GM18951 (cell line): Measurements from ENCODE around the gene TMEM164.

ENCODE experiments used
- POLR2A ChIP-seq: IDR thresholded peaks from 4 replicates; pipeline ENCODE4 v1.6.1; 2011; ENCODE audit warnings: mild to moderate bottlenecking; ENCODE audit not compliant: insufficient read length, insufficient read depth; ENCODE audit errors: extremely low read depth
- in situ Hi-C: fragments of 300-500 bp; cut with MboI; formaldehyde crosslinking; loops from one replicate; pipeline ENCODE4 v1.12.0; 2022; ENCODE audit warnings: low sequenced_read_pairs, mixed read lengths, inconsistent platforms; ENCODE audit not compliant: unreplicated experiment

The TMEM164 gene

GRCh38 chrX:109992203-109992602 is 10.7 kb upstream of the TMEM164 start:
- no peak for TF ChIP-seq POLR2A
- in situ Hi-C loops: no loop called here

- no peak for TF ChIP-seq POLR2A
- in situ Hi-C loops: no loop called here
These were observed 7.8 kb upstream of the TMEM164 start for GRCh38 chrX:109995155-109995554.

GRCh38 chrX:109997786-109998452 is 5.0 kb upstream of the TMEM164 start:
- TF ChIP-seq POLR2A: no peak
- in situ Hi-C loops: no loop called here

GRCh38 chrX:110000000-110000399 is 2.9 kb upstream of the TMEM164 start:
- in situ Hi-C loops: no loop called here
- TF ChIP-seq POLR2A: no peak

GRCh38 chrX:110000847-110001713 is 1.8 kb upstream of the TMEM164 start:
- in situ Hi-C loops: no loop called here
- no peak for TF ChIP-seq POLR2A

GRCh38 chrX:110001740-110002299 is 1.1 kb upstream of the TMEM164 start:
- TF ChIP-seq POLR2A: no peak
- in situ Hi-C loops: no loop called here

GRCh38 chrX:110003167-110004156 is 548 bp downstream of the TMEM164 start:
- in situ Hi-C loops: no loop called here
- no peak for TF ChIP-seq POLR2A

- no peak for TF ChIP-seq POLR2A
- in situ Hi-C loops: no loop called here
These were observed 1.3 kb downstream of the TMEM164 start for GRCh38 chrX:110004215-110004614.

- no peak for TF ChIP-seq POLR2A
- in situ Hi-C loops: no loop called here
These were observed 1.9 kb downstream of the TMEM164 start for GRCh38 chrX:110004731-110005369.

- in situ Hi-C loops: no loop called here
- no peak for TF ChIP-seq POLR2A
These were observed 3.2 kb downstream of the TMEM164 start for GRCh38 chrX:110006161-110006560.

GRCh38 chrX:110006821-110007375 is 4.0 kb downstream of the TMEM164 start:
- TF ChIP-seq POLR2A: no peak
- in situ Hi-C loops: no loop called here
